Neural cell (in vitro differentiated cells): Measurements from ENCODE around the gene TAC4. TPM values are rescaled to one million over a fixed set of nuclear protein-coding genes. Genes with fewer than 3 reads are reported as not detected.

Source experiments
- H2AFZ ChIP-seq: fragments of 200-600, 300-800 bp; sonication (generic), shearing (Covaris generic); 2 replicates; pipeline ENCODE4 v1.6.0; 2014; ENCODE audit warnings: low read depth, mild to moderate bottlenecking, antibody characterized with exemption, low read length, moderate library complexity
- H3F3A ChIP-seq: fragments of 200-600 bp; shearing (Covaris generic); 2 replicates; pipeline ENCODE4 v1.6.1; 2016; ENCODE audit warnings: mild to moderate bottlenecking, moderate library complexity, mixed read lengths, antibody characterized with exemption, low read length; ENCODE audit not compliant: insufficient read depth, poor library complexity, severe bottlenecking
- H3K27ac ChIP-seq: fragments of 200-600, 300-800 bp; sonication (generic), shearing (Covaris generic); 2 replicates; pipeline ENCODE4 v1.5.1; 2014; ENCODE audit warnings: mild to moderate bottlenecking, low read length, moderate library complexity
- H3K27me3 ChIP-seq: fragments of 300-800, 200-600 bp; sonication (generic), shearing (Covaris generic); 2 replicates; pipeline ENCODE4 v1.6.0; 2014; ENCODE audit warnings: mild to moderate bottlenecking, low read depth, low read length, moderate library complexity; ENCODE audit not compliant: insufficient read depth
- H3K36me3 ChIP-seq: fragments of 300-800, 200-600 bp; sonication (generic), shearing (Covaris generic); 2 replicates; pipeline ENCODE4 v1.5.1; 2014; ENCODE audit warnings: mild to moderate bottlenecking, antibody characterized with exemption, low read length, moderate library complexity; ENCODE audit not compliant: insufficient read depth
- H3K4me2 ChIP-seq: fragments of 300-800, 200-600 bp; sonication (generic), shearing (Covaris generic); 2 replicates; pipeline ENCODE4 v1.6.0; 2014; ENCODE audit warnings: mild to moderate bottlenecking, low read length
- H3K4me3 ChIP-seq: fragments of 300-800, 200-600 bp; sonication (generic), shearing (Covaris generic); 2 replicates; pipeline ENCODE4 v1.5.1; 2014; ENCODE audit warnings: mild to moderate bottlenecking, low read length, moderate library complexity
- H3K79me2 ChIP-seq: fragments of 200-600 bp; shearing (Covaris generic); replicated peaks from 2 replicates; pipeline ENCODE4 v1.6.0; 2014; ENCODE audit warnings: mild to moderate bottlenecking, low read length, moderate library complexity; ENCODE audit not compliant: insufficient read depth
- H3K9ac ChIP-seq: fragments of 300-800, 200-600 bp; sonication (generic), shearing (Covaris generic); 2 replicates; pipeline ENCODE4 v1.6.1; 2016; ENCODE audit warnings: mild to moderate bottlenecking, low read length, mixed read lengths
- H3K9me2 ChIP-seq: fragments of 200-600 bp; shearing (Covaris generic); 2 replicates; pipeline ENCODE4 v1.6.1; 2016; ENCODE audit warnings: mild to moderate bottlenecking, low read length, mixed read lengths; ENCODE audit not compliant: insufficient read depth
- H3K9me3 ChIP-seq: fragments of 200-600, 300-800 bp; sonication (generic), shearing (Covaris generic); 2 replicates; pipeline ENCODE4 v1.6.1; 2016; ENCODE audit warnings: mild to moderate bottlenecking, mixed run types, low read length, moderate library complexity, mixed read lengths
- H4K20me1 ChIP-seq: fragments of 200-600 bp; shearing (Covaris generic); 2 replicates; pipeline ENCODE4 v1.6.1; 2016; ENCODE audit warnings: mild to moderate bottlenecking, mixed run types; ENCODE audit not compliant: insufficient read depth
- CTCF ChIP-seq: fragments of 450-650 bp; IDR thresholded peaks from 2 replicates; pipeline ENCODE4 v1.5.1; 2014; ENCODE audit warnings: antibody characterized with exemption, mild to moderate bottlenecking, moderate library complexity; ENCODE audit not compliant: poor library complexity, severe bottlenecking
- EP300 ChIP-seq: fragments of 450-650 bp; conservative IDR thresholded peaks from 2 replicates; pipeline ENCODE4 v1.6.1; 2014; ENCODE audit warnings: antibody characterized with exemption, mild to moderate bottlenecking, moderate library complexity; ENCODE audit not compliant: poor library complexity, severe bottlenecking
- EZH2 ChIP-seq: fragments of 200-600, 300-800 bp; shearing (Covaris generic), sonication (generic); IDR thresholded peaks from 2 replicates; pipeline ENCODE4 v1.6.1; 2014; ENCODE audit warnings: antibody characterized with exemption, low read length, borderline replicate concordance, mild to moderate bottlenecking; ENCODE audit not compliant: insufficient read depth, poor library complexity, severe bottlenecking
- MXI1 ChIP-seq: fragments of 450-650 bp; conservative IDR thresholded peaks from 2 replicates; pipeline ENCODE4 v1.6.1; 2014; ENCODE audit warnings: antibody characterized with exemption, mild to moderate bottlenecking; ENCODE audit not compliant: poor library complexity, severe bottlenecking
- POLR2AphosphoS5 ChIP-seq: IDR thresholded peaks from 2 replicates; pipeline ENCODE4 v1.6.1; 2012
- RAD21 ChIP-seq: fragments of 450-650 bp; conservative IDR thresholded peaks from 2 replicates; pipeline ENCODE4 v1.6.1; 2014; ENCODE audit warnings: antibody characterized with exemption, mild to moderate bottlenecking, moderate library complexity
- REST ChIP-seq: IDR thresholded peaks from 2 replicates; pipeline ENCODE4 v1.6.1; 2012; ENCODE audit warnings: borderline replicate concordance
- SMC3 ChIP-seq: fragments of 450-650 bp; conservative IDR thresholded peaks from 2 replicates; pipeline ENCODE4 v1.6.1; 2014; ENCODE audit warnings: antibody characterized with exemption, mild to moderate bottlenecking, moderate library complexity; ENCODE audit not compliant: poor library complexity
- TAF1 ChIP-seq: IDR thresholded peaks from 2 replicates; pipeline ENCODE4 v1.6.1; 2012; ENCODE audit warnings: low read depth
- polyA plus RNA-seq: library from polyadenylated mRNA; depleted of rRNA; stranded (reverse); fragments of >200 nt; gene quantifications from 2 replicates; pipeline ENCODE4 v1.2.3, GENCODE V29; 2014

The TAC4 gene
- polyA plus RNA-seq, 1 donor from 2014 or later = not detected

GRCh38 chr17:49850772-49851386 is 3.0 kb upstream of the TAC4 start:
- peak overlapping the region; percentile 55 for H3K4me3 ChIP-seq
- H3K9me2 ChIP-seq = no peaks in the 10 kb centered on the region
- peak overlapping the region; percentile 12 for H3K9ac ChIP-seq
- H3K4me2 ChIP-seq = no peak overlapping the region
- H3K79me2 ChIP-seq = no peaks in the 10 kb centered on the region
- no peaks in the 10 kb centered on the region for H3K9me3 ChIP-seq
- no peak overlapping the region for H2AFZ ChIP-seq
- no peak overlapping the region for H3K27ac ChIP-seq
- TF ChIP-seq RAD21 (no peak), SMC3 (no peak), EP300 (no peak), POLR2AphosphoS5 (no peak), CTCF (no peak), TAF1 (no peak), EZH2 (no peak), MXI1 (no peak)
- H3K36me3 ChIP-seq = no peaks in the 10 kb centered on the region
- no peaks in the 10 kb centered on the region for H3F3A ChIP-seq
- H3K27me3 ChIP-seq = peaks cover 33% of the 10 kb centered on the region
- H4K20me1 ChIP-seq = no peaks in the 10 kb centered on the region

GRCh38 chr17:49850218-49850610 is 2.3 kb upstream of the TAC4 start:
- no peak overlapping the region for H3K9ac ChIP-seq
- H3K4me2 ChIP-seq = no peak overlapping the region
- TF ChIP-seq EP300 (no peak), CTCF (no peak), TAF1 (no peak), SMC3 (no peak), MXI1 (no peak), RAD21 (no peak), REST (no peak), EZH2 (no peak), POLR2AphosphoS5 (no peak)

More at GRCh38 chr17:49850218-49850610, 2.3 kb upstream of the TAC4 start:
- H4K20me1 ChIP-seq = no peaks in the 10 kb centered on the region
- H3K27ac ChIP-seq = no peak overlapping the region
- no peaks in the 10 kb centered on the region for H3K9me2 ChIP-seq
- H3K79me2 ChIP-seq = no peaks in the 10 kb centered on the region
- H3K36me3 ChIP-seq = no peaks in the 10 kb centered on the region
- H3K27me3 ChIP-seq = peaks cover 33% of the 10 kb centered on the region
- H2AFZ ChIP-seq = no peak overlapping the region
- peak overlapping the region; percentile 55 for H3K4me3 ChIP-seq
- no peaks in the 10 kb centered on the region for H3F3A ChIP-seq
- no peaks in the 10 kb centered on the region for H3K9me3 ChIP-seq
